Naive thymus-derived CD4-positive, alpha-beta T cell (primary cell): Measurements from ENCODE around the gene TMEM266. TPM values are rescaled to one million over a fixed set of nuclear protein-coding genes. Genes with fewer than 3 reads are reported as not detected.
A peak's percentile ranks its signal among the peaks of the same experiment; 100 is the strongest.
"Not testable (repeated sequence)": the region's sequence is repeated elsewhere in the genome, so short reads cannot be mapped to it uniquely, and the experiment has no call there.

Experiments used
- ATAC-seq: fragments of 150-1000 bp; cut with Tn5 transposase; 2 replicates; pipeline ENCODE4 v1.10.0; 2021; ENCODE audit warnings: mild to moderate bottlenecking, moderate library complexity
- CTCF ChIA-PET: fragments of 350-600 bp; sonication (Branson Sonifier 250); formaldehyde crosslinking; loops from one replicate; lab custom pipeline; 2021; ENCODE audit warnings: antibody characterized with exemption; lab: Charles Lee
- POLR2A ChIA-PET: fragments of 350-600 bp; sonication (Branson Sonifier 250); formaldehyde crosslinking; loops from one replicate; lab custom pipeline; 2021; ENCODE audit warnings: antibody characterized with exemption, inconsistent platforms; lab: Charles Lee
- DNase-seq, 9 donors: peaks; one replicate each; pipeline versions ENCODE4 v3.0.0 to v3.0.0-alpha.2; 2020 to 2022; ENCODE audit warnings: mixed read lengths in 1 of 9
- H3K27ac ChIP-seq: one replicate; pipeline ENCODE4 v1.7.0; 2013; ENCODE audit warnings: mild to moderate bottlenecking, low read depth, low read length, moderate library complexity
- H3K27me3 ChIP-seq, 2 donors: one replicate each; pipeline ENCODE4 v1.7.0; 2013; ENCODE audit warnings: low read length in 2 of 2, mild to moderate bottlenecking in 2 of 2, moderate library complexity in 2 of 2; ENCODE audit not compliant: control insufficient read depth in 2 of 2, insufficient read depth in 2 of 2
- H3K36me3 ChIP-seq, 3 experiments: 1 replicate in 2 of 3; 2 replicates in 1 of 3; pipeline ENCODE4 v1.7.0; 2013; ENCODE audit warnings: low read length in 3 of 3, mild to moderate bottlenecking in 3 of 3, moderate library complexity in 1 of 3; ENCODE audit not compliant: insufficient read depth in 3 of 3, control insufficient read depth in 2 of 3
- H3K4me1 ChIP-seq, 2 donors: one replicate each; pipeline ENCODE4 v1.7.0; 2013; ENCODE audit warnings: low read length in 2 of 2, mild to moderate bottlenecking in 2 of 2, moderate library complexity in 1 of 2; ENCODE audit not compliant: control insufficient read depth in 2 of 2, insufficient read depth in 2 of 2
- H3K4me3 ChIP-seq: 2 replicates; pipeline ENCODE4 v1.7.0; 2013; ENCODE audit warnings: mild to moderate bottlenecking, low read length
- H3K9me3 ChIP-seq, 3 experiments: 1 replicate in 2 of 3; 2 replicates in 1 of 3; pipeline ENCODE4 v1.7.0; 2013; ENCODE audit warnings: low read length in 3 of 3; ENCODE audit not compliant: control insufficient read depth in 2 of 3
- H3K27ac Mint-ChIP-seq, 9 donors: one replicate each; pipeline ENCODE4 v1.8.0; 2020 to 2022; ENCODE audit warnings: mixed read lengths in 9 of 9, mild to moderate bottlenecking in 8 of 9, moderate library complexity in 5 of 9, inconsistent platforms in 2 of 9
- H3K27me3 Mint-ChIP-seq, 5 donors: one replicate each; pipeline ENCODE4 v1.8.0; 2021 to 2022; ENCODE audit warnings: mixed read lengths in 5 of 5, mild to moderate bottlenecking in 1 of 5
- H3K36me3 Mint-ChIP-seq, 5 donors: one replicate each; pipeline ENCODE4 v1.8.0; 2020 to 2022; ENCODE audit warnings: mixed read lengths in 5 of 5, mild to moderate bottlenecking in 3 of 5, inconsistent platforms in 1 of 5
- H3K4me1 Mint-ChIP-seq, 7 donors: one replicate each; pipeline ENCODE4 v1.8.0; 2020 to 2022; ENCODE audit warnings: mixed read lengths in 7 of 7, mild to moderate bottlenecking in 3 of 7, inconsistent platforms in 1 of 7
- H3K4me3 Mint-ChIP-seq, 10 donors: one replicate each; pipeline ENCODE4 v1.8.0; 2020 to 2022; ENCODE audit warnings: mild to moderate bottlenecking in 10 of 10, mixed read lengths in 10 of 10, moderate library complexity in 6 of 10, inconsistent platforms in 2 of 10
- H3K9me3 Mint-ChIP-seq, 11 donors: one replicate each; pipeline ENCODE4 v1.8.0; 2020 to 2022; ENCODE audit warnings: mixed read lengths in 11 of 11, mild to moderate bottlenecking in 4 of 11, inconsistent platforms in 1 of 11, moderate library complexity in 1 of 11
- intact Hi-C, 2 donors: fragments of 100-400 bp; cut with micrococcal nuclease; formaldehyde crosslinking; loops; one replicate each; pipeline ENCODE4 v1.15.1; 2023
- polyA plus RNA-seq, 2 donors: library from polyadenylated mRNA; unstranded; fragments of 300-500 nt; fragmentation: Illumina TruSeq; gene quantifications; one replicate each; pipeline ENCODE4 v1.2.3, GENCODE V29; 2021
- total RNA-seq, 6 experiments: library from RNA in 5 of 6; stranded (reverse) in 5 of 6; gene quantifications; 1 replicate in 5 of 6; 2 replicates in 1 of 6; pipeline ENCODE4 v1.2.3 and lab custom pipeline; 2021 to 2026

Gene TMEM266
- not detected for total RNA-seq
- not detected for polyA plus RNA-seq
- not detected for total RNA-seq (lab: John Stamatoyannopoulos, UW)

- DNase-seq (peak in 3 of 9 donors; percentile 2 to 51 (median 32)), ATAC-seq (peak; percentile 69)
- Mint-ChIP-seq H3K27me3 (peaks cover 52 to 76% (median 59%) of the 10 kb centered on the region in 5 donors), H3K9me3 (no peaks in the 10 kb centered on the region), H3K27ac (no peak within 1 kb of the TSS), H3K36me3 (no peaks in the 10 kb centered on the region), H3K4me1 (peaks cover 6 to 31% (median 18%) of the 10 kb centered on the region in 7 donors), H3K4me3 (peak within 1 kb of the TSS; percentile 60 to 89 (median 84))
- Histone ChIP-seq H3K36me3 (no peaks in the 10 kb centered on the region), H3K27me3 (peaks cover 15 to 20% of the 10 kb centered on the region in 2 donors), H3K4me3 (peak within 1 kb of the TSS; percentile 36), H3K27ac (no peak within 1 kb of the TSS), H3K9me3 (no peaks in the 10 kb centered on the region), H3K4me1 (peaks cover 9 to 12% of the 10 kb centered on the region in 2 donors)
- intact Hi-C loops = loop anchor here (2.0 to 10.0 kb wide), 3 partner anchors 91 to 285 kb away; no protein-coding TSS in a partner anchor
- ChIA-PET CTCF (interaction anchor here (0.7 to 1.1 kb wide), 3 partner anchors 24 to 1046 kb away, joined by 3 to 5 read pairs (median 3); no protein-coding TSS in a partner anchor), POLR2A (no interaction called here)
Measured at GRCh38 chr15:76059320-76060117, at the start of gene TMEM266. TMEM266 (plus strand) TSS chr15:76059985; CDS start chr15:76134264, 74,279 bp downstream.

DNA sequence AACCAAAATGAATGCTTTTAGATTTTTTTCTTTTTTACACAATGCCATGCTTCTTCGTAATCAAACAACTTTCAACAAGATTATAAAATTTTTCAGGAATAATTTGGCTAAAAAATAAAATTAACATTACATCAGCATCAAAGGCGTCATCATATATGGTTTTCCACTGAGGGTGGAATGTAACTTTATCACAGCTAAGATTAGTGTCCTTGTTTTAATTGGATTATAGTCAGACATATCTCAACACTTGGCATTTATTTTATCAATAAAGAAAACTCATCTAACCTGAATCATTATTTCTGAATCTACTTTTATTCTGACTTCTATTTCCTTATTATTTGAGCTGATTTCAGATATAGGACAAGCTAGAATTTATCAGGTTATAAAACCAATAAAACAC, 49.2 kb upstream of the TMEM266 start:
- no peak overlapping the region for H3K27ac ChIP-seq
- no peaks in the 10 kb centered on the region for H3K9me3 ChIP-seq
- no peaks in the 10 kb centered on the region for H3K27me3 ChIP-seq
- Mint-ChIP-seq H3K36me3 (no peaks in the 10 kb centered on the region), H3K4me3 (no peak overlapping the region), H3K27ac (no peak overlapping the region), H3K4me1 (peaks cover 0 to 9% (median 7%) of the 10 kb centered on the region in 7 donors), H3K9me3 (peaks cover 0 to 21% (median 5%) of the 10 kb centered on the region in 11 donors), H3K27me3 (peaks cover 25 to 53% (median 29%) of the 10 kb centered on the region in 5 donors)
- ChIA-PET CTCF (no interaction called here), POLR2A (no interaction called here)
- H3K36me3 ChIP-seq = no peaks in the 10 kb centered on the region
- intact Hi-C loops = no loop called here
- DNase-seq (no peak), ATAC-seq (no peak)
- H3K4me1 ChIP-seq = no peaks in the 10 kb centered on the region
- no peak overlapping the region for H3K4me3 ChIP-seq

- H3K27ac ChIP-seq = no peak within 1 kb of the TSS
- no peaks in the 10 kb centered on the region for H3K27me3 ChIP-seq
- Mint-ChIP-seq H3K9me3 (peaks cover 6 to 32% (median 10%) of the 10 kb centered on the region in 11 donors), H3K27ac (no peak within 1 kb of the TSS), H3K4me3 (peak within 1 kb of the TSS in 6 of 10 donors; percentile 11 to 56 (median 52)), H3K36me3 (peaks cover 0 to 5% (median 0%) of the 10 kb centered on the region in 5 donors), H3K4me1 (peaks cover 0 to 8% (median 7%) of the 10 kb centered on the region in 7 donors), H3K27me3 (peaks cover 26 to 58% (median 36%) of the 10 kb centered on the region in 5 donors)
- intact Hi-C loops = no loop called here
- ChIA-PET CTCF (no interaction called here), POLR2A (no interaction called here)
- DNase-seq = no peak
- H3K36me3 ChIP-seq = no peaks in the 10 kb centered on the region
- ATAC-seq = no peak
- H3K9me3 ChIP-seq = no peaks in the 10 kb centered on the region
- no peaks in the 10 kb centered on the region for H3K4me1 ChIP-seq
- no peak within 1 kb of the TSS for H3K4me3 ChIP-seq
Measured at GRCh38 chr15:76011627-76012551, 47.9 kb upstream of the TMEM266 start, which contains the start of gene NRG4. NRG4 (minus strand) TSS chr15:76012424; CDS start chr15:76011230, 1,194 bp downstream.

DNA sequence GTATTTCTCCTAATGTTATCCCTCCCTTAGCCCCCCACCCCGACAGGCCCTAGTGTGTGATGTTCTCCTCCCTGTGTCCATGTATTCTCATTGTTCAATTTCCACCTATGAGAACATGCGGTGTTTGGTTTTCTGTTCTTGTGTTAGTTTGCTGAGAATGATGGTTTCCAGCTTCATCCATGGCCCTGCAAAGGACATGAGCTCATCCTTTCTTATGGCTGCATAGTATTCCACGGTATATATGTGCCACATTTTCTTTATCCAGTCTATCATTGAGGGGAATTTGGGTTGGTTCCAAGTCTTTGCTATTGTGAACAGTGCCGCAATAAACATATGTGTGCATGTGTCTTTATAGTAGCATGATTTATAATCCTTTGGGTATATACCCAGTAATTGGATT, 46.3 kb upstream of the TMEM266 start:
- H3K4me3 ChIP-seq, H3K27ac Mint-ChIP-seq, DNase-seq, H3K36me3 Mint-ChIP-seq, intact Hi-C loops, H3K4me1 ChIP-seq, POLR2A ChIA-PET, H3K36me3 ChIP-seq, H3K4me1 Mint-ChIP-seq, H3K9me3 ChIP-seq, H3K27ac ChIP-seq, ATAC-seq, H3K4me3 Mint-ChIP-seq, CTCF ChIA-PET, H3K27me3 ChIP-seq: not testable (repeated sequence)
- H3K27me3 Mint-ChIP-seq = peaks cover 28 to 62% (median 36%) of the 10 kb centered on the region in 5 donors
- H3K9me3 Mint-ChIP-seq = peaks cover 11 to 48% (median 19%) of the 10 kb centered on the region in 11 donors

DNA sequence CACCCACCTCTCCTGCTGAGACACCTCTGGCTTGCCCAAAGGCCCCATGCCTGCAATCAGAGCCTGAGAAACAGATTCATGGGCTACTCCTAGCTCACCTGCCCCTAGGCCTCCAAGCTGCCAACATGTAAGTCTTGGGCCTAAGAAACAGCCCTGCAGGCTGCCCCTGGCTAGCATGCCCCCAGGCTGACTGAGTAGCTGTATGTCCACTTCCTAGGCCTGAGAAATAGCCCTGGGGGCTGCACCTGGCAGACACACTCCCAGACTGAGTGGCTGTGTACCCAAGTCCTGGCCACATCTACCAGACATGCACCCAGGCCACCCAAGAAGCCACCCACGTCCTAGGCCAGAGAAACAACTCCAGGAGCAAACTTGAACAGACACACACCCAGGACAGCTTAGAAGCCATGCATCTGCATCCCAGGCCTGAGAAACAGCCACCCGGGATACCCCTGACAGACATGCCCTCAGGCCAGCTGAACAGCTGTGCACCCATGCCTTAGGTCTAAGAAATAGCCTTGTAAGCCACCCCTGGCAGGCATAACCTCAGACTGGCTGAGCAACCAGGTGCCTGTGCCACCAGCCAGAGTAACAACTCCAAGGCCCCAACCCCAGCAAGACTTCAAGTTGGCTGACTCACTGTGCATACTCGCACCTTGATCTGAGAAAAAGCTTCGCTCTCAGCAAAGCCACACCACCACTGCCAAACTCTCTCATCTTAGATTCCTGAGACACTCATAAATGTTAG, 35.6 kb upstream of the TMEM266 start:
- Histone ChIP-seq H3K4me1 (no peaks in the 10 kb centered on the region), H3K36me3 (no peaks in the 10 kb centered on the region), H3K9me3 (peaks cover 0 to 14% (median 0%) of the 10 kb centered on the region in 3 experiments), H3K27ac (no peak overlapping the region), H3K27me3 (no peaks in the 10 kb centered on the region), H3K4me3 (no peak overlapping the region)
- DNase-seq (no peak), ATAC-seq (no peak)
- no peaks in the 10 kb centered on the region for H3K4me1 Mint-ChIP-seq
- H3K36me3 Mint-ChIP-seq = peaks cover 0 to 15% (median 5%) of the 10 kb centered on the region in 5 donors
- H3K27me3 Mint-ChIP-seq = peaks cover 11 to 41% (median 29%) of the 10 kb centered on the region in 5 donors
- H3K27ac Mint-ChIP-seq = no peak overlapping the region
- no peak overlapping the region for H3K4me3 Mint-ChIP-seq
- POLR2A ChIA-PET = no interaction called here
- CTCF ChIA-PET = no interaction called here
- H3K9me3 Mint-ChIP-seq = peaks cover 3 to 35% (median 17%) of the 10 kb centered on the region in 11 donors
- intact Hi-C loops = no loop called here

- no peak overlapping the region for H3K27ac Mint-ChIP-seq
- Histone ChIP-seq H3K4me3 (no peak overlapping the region), H3K27me3 (no peaks in the 10 kb centered on the region), H3K4me1 (no peaks in the 10 kb centered on the region), H3K36me3 (no peaks in the 10 kb centered on the region), H3K27ac (no peak overlapping the region), H3K9me3 (no peaks in the 10 kb centered on the region)
- H3K27me3 Mint-ChIP-seq = peaks cover 0 to 52% (median 13%) of the 10 kb centered on the region in 5 donors
- H3K36me3 Mint-ChIP-seq = no peaks in the 10 kb centered on the region
- intact Hi-C loops = no loop called here
- ChIA-PET CTCF (no interaction called here), POLR2A (no interaction called here)
- DNase-seq (no peak), ATAC-seq (no peak)
- peaks cover 0 to 6% (median 0%) of the 10 kb centered on the region in 11 donors for H3K9me3 Mint-ChIP-seq
- no peak overlapping the region for H3K4me3 Mint-ChIP-seq
- no peaks in the 10 kb centered on the region for H3K4me1 Mint-ChIP-seq
Measured at GRCh38 chr15:76032046-76032445, 27.7 kb upstream of the TMEM266 start.
